Heart left ventricle (tissue), 16 donors: ENCODE measurements around the gene PRKAG2. TPM values are rescaled to one million over a fixed set of nuclear protein-coding genes. Genes with fewer than 3 reads are reported as not detected.

Source experiments
- ATAC-seq, 4 donors: fragments of 200-7000 bp; cut with Tn5 transposase; one replicate each; pipeline ENCODE4 v1.9.1; 2020 to 2022; ENCODE audit warnings: moderate library complexity in 4 of 4, mild to moderate bottlenecking in 3 of 4, moderate number of reproducible peaks in 1 of 4
- DNase-seq, 5 donors: peaks; one replicate each; pipeline ENCODE4 v3.0.0-alpha.2; 2020
- H3K27ac ChIP-seq, 12 donors: fragments of 200-600 bp; sonication (generic) in 4 of 12; one replicate each; pipeline versions ENCODE4 v1.5.0 to v1.8.0; 2016 to 2022; ENCODE audit warnings: mild to moderate bottlenecking in 2 of 12
- H3K27me3 ChIP-seq, 9 donors: fragments of 200-600 bp; sonication (generic) in 2 of 9; one replicate each; pipeline versions ENCODE4 v1.5.1 to v1.8.0; 2016 to 2022; ENCODE audit warnings: mild to moderate bottlenecking in 3 of 9
- H3K36me3 ChIP-seq, 9 donors: fragments of 200-600 bp; sonication (generic) in 2 of 9; one replicate each; pipeline versions ENCODE4 v1.5.0 to v1.8.0; 2018 to 2022; ENCODE audit warnings: mild to moderate bottlenecking in 2 of 9
- H3K4me1 ChIP-seq, 12 donors: fragments of 200-600 bp; sonication (generic) in 4 of 12; one replicate each; pipeline versions ENCODE4 v1.5.0 to v1.8.0; 2016 to 2022; ENCODE audit warnings: mild to moderate bottlenecking in 3 of 12
- H3K4me3 ChIP-seq, 12 donors: fragments of 200-600 bp; sonication (generic) in 4 of 12; one replicate each; pipeline versions ENCODE4 v1.5.0 to v1.8.0; 2017 to 2022; ENCODE audit warnings: mild to moderate bottlenecking in 9 of 12, moderate library complexity in 4 of 12
- H3K9me3 ChIP-seq, 12 donors: fragments of 200-600 bp; sonication (generic) in 4 of 12; one replicate each; pipeline versions ENCODE4 v1.5.0 to v1.8.0; 2016 to 2022; ENCODE audit warnings: mild to moderate bottlenecking in 1 of 12
- POLR2A ChIP-seq, 2 donors: fragments of 450-650 bp; IDR thresholded peaks; one replicate each; pipeline ENCODE4 v1.6.1; 2017; ENCODE audit warnings: antibody characterized with exemption in 2 of 2, mild to moderate bottlenecking in 2 of 2, moderate library complexity in 2 of 2
- WGBS, 4 donors: extraction: QIAGEN DNeasy Blood & Tissue Kit in 2 of 4; methylation state at CpG; one replicate each; pipeline versions ENCODE4 v1.1.5 to v1.1.7; 2013 to 2018; 5-methylcytosine and 5-hydroxymethylcytosine counted together
- intact Hi-C, 10 donors: fragments of 100-400 bp; cut with DNase I; formaldehyde crosslinking; loops; one replicate each; pipeline versions ENCODE4 v1.11.1 to v1.14.2; 2022
- polyA plus RNA-seq, 2 donors: library from polyadenylated mRNA; stranded (reverse); fragments of 200-250 nt; gene quantifications; one replicate each; pipeline ENCODE4 v1.2.3, GENCODE V29; 2013
- total RNA-seq, 9 donors: library from RNA; depleted of rRNA in 2 of 9; stranded (reverse); fragments of >200 nt in 2 of 9; fragmentation: NEBNext Ultra II Directional in 3 of 9; extraction: Animal tissue kit (Norgen Biotek cat#: 25700) in 3 of 9; gene quantifications; one replicate each; pipeline versions ENCODE4 v1.1.0 to v1.2.4, GENCODE V29; 2016 to 2023
- TF ChIP-seq, protein P1 (sequence below), 12 donors: fragments of 200-600 bp; sonication (generic) in 4 of 12; IDR thresholded peaks; one replicate each; pipeline versions ENCODE4 v1.5.0 to v1.8.0; 2018 to 2022; ENCODE audit warnings: antibody characterized with exemption in 12 of 12, mild to moderate bottlenecking in 5 of 12
- donor health status: ischemic (EF 13 %, LVEDD 7.1; RV severe dilation, severe dysfunction).
- donor health status: healthy with polysubstance abuse.
- donor health status: DM: no; HTN: yes; CAD: no.
- donor health status: DM: no; HTN: no; CAD: no.
- donor health status: ischemic (EF 25% LVEDD 6.9; RV normal size, moderate dysfunction).
- donor health status: ischemic (EF 25% LVEDD 5.7; RV mildly dilated, moderate dysfunction).
- donor health status: healthy.
- donor health status: DM: yes; HTN: yes; CAD: no.
- donor health status: ischemic (EF 35%, LVEDD 5.7; RV mildly dilated, moderate dysfunction).
- donor health status: nonischemic (EF 11% LVEDD 7.7; RV severe dilation, severe dysfunction).
- donor health status: DM: yes; HTN: yes; CAD: no.
- donor health status: PGD.
- donor health status: ischemic (EF 29% LVEDD 5.4; RV normal size, mild dysfunction).
- donor health status: nonischemic (EF 23%, LVEDD 6.1; RV moderate dilation, normal function).

PRKAG2 gene
- total and polyA plus RNA-seq, 11 donors: 50.2 to 179 (median 108) TPM

DNA sequence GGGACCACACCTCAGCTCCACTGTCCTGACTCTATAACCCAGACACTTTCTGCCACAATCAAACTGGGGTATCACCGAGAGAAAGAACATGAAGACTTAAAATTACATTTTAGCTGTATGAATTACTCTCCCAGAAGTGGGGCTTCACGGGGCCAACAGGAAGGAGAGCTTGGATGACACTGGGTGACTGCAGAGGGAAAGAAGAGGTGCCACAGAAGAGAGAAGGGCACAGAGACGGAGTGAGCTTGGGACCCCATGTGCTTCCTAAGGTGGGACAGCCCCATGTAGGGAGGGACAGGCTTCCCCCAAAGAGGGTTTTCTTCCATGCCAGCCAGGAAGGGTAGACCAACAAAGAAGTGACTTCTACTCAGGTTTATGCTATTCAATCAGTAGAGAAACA lies 195.2 kb downstream of the PRKAG2 start:
- no peak for DNase-seq
- WGBS, 4 donors: 90 to 95% (median 92%) methylated on average over 3 of the region's 3 CpGs
- ATAC-seq: no peak
- no peaks in the 10 kb centered on the region for H3K36me3 ChIP-seq
- H3K4me1 ChIP-seq: peaks cover 0 to 52% (median 22%) of the 10 kb centered on the region in 12 donors
- no peaks in the 10 kb centered on the region for H3K9me3 ChIP-seq
- H3K4me3 ChIP-seq: no peak overlapping the region
- H3K27me3 ChIP-seq: no peaks in the 10 kb centered on the region
- intact Hi-C loops: no loop called here
- peak overlapping the region in 1 of 12 donors; percentile 33 for H3K27ac ChIP-seq
- no peak for TF ChIP-seq POLR2A (IDR thresholded peaks at IDR 0.05)
- TF ChIP-seq, protein P1, sequence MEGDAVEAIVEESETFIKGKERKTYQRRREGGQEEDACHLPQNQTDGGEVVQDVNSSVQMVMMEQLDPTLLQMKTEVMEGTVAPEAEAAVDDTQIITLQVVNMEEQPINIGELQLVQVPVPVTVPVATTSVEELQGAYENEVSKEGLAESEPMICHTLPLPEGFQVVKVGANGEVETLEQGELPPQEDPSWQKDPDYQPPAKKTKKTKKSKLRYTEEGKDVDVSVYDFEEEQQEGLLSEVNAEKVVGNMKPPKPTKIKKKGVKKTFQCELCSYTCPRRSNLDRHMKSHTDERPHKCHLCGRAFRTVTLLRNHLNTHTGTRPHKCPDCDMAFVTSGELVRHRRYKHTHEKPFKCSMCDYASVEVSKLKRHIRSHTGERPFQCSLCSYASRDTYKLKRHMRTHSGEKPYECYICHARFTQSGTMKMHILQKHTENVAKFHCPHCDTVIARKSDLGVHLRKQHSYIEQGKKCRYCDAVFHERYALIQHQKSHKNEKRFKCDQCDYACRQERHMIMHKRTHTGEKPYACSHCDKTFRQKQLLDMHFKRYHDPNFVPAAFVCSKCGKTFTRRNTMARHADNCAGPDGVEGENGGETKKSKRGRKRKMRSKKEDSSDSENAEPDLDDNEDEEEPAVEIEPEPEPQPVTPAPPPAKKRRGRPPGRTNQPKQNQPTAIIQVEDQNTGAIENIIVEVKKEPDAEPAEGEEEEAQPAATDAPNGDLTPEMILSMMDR (IDR thresholded peaks at IDR 0.05): no peak

DNA sequence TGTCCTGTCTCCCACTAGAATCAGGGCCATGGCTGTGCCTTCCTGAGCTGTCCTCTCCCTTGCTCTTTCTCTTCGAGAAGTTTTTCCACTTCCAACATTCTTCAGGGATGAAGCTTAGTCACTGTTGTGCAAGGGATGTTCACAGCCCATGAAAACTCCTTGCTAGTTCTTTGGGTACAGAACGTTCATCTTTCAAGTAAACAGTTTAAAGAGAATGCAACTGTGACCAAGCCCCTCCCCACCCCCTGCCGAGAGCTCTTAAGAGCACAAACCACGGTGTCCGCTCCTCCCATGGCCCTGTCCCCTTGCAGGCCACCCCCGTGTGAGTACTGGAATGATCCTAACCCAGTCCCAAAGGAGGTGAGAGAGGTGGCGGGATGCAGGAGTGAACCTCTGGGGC lies 196.1 kb downstream of the PRKAG2 start:
- H3K4me3 ChIP-seq: no peak overlapping the region
- no peaks in the 10 kb centered on the region for H3K36me3 ChIP-seq
- WGBS, 4 donors: 77 to 89% (median 81%) methylated on average over 7 of the region's 7 CpGs
- DNase-seq (no peak), ATAC-seq (no peak)
- no peaks in the 10 kb centered on the region for H3K27me3 ChIP-seq
- no peaks in the 10 kb centered on the region for H3K9me3 ChIP-seq
- peak overlapping the region in 2 of 12 donors; percentile 51 to 75 for H3K27ac ChIP-seq
- intact Hi-C loops: no loop called here
- no peak for TF ChIP-seq POLR2A (IDR thresholded peaks at IDR 0.05)
- TF ChIP-seq, protein P1 (IDR thresholded peaks at IDR 0.05): no peak
- H3K4me1 ChIP-seq: peaks cover 0 to 49% (median 17%) of the 10 kb centered on the region in 12 donors

DNA sequence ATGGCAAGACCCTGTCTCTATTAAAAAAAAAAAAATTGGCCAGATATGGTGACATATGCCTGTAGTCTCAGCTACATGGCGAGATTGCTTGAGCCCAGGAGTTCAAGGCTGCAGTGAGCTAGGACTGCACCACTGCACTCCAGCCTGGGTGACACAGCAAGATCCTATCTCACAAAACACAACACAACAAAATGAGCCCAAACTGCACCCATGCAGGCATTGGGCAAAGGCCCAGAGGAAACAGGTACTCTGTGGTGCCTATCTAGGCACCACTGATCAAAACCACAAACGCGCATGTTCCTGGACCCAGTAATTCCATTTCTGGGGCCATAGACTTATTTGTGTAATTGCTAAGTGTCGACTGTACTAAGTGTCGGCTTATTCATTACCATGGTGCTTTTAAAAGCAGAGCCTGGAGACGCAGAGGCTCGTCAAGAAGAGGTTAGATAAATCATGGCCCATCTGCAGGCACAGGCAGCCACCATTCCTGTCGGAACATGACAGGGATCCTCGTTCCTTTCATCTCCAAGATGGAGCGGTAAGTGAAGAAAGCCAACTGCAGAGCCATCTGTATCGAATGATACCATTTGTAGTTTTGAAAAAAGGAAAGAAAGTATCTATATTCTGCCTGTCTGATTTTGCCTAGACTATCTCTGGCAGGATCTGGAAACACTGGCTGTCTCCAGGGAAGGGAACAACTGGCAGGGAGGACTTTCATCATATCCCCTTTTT lies 196.9 kb downstream of the PRKAG2 start:
- no peak overlapping the region for H3K4me3 ChIP-seq
- 77 to 87% (median 82%) methylated on average over 11 of the region's 11 CpGs for WGBS, 4 donors
- no peak for TF ChIP-seq POLR2A (IDR thresholded peaks at IDR 0.05)
- TF ChIP-seq, protein P1 (IDR thresholded peaks at IDR 0.05): no peak
- H3K9me3 ChIP-seq: no peaks in the 10 kb centered on the region
- intact Hi-C loops: no loop called here
- DNase-seq: no peak
- peak overlapping the region in 3 of 12 donors; percentile 51 to 75 (median 66) for H3K27ac ChIP-seq
- no peaks in the 10 kb centered on the region for H3K27me3 ChIP-seq
- peaks cover 0 to 2% (median 0%) of the 10 kb centered on the region in 9 donors for H3K36me3 ChIP-seq
- H3K4me1 ChIP-seq: peaks cover 0 to 48% (median 17%) of the 10 kb centered on the region in 12 donors
- ATAC-seq: no peak

DNA sequence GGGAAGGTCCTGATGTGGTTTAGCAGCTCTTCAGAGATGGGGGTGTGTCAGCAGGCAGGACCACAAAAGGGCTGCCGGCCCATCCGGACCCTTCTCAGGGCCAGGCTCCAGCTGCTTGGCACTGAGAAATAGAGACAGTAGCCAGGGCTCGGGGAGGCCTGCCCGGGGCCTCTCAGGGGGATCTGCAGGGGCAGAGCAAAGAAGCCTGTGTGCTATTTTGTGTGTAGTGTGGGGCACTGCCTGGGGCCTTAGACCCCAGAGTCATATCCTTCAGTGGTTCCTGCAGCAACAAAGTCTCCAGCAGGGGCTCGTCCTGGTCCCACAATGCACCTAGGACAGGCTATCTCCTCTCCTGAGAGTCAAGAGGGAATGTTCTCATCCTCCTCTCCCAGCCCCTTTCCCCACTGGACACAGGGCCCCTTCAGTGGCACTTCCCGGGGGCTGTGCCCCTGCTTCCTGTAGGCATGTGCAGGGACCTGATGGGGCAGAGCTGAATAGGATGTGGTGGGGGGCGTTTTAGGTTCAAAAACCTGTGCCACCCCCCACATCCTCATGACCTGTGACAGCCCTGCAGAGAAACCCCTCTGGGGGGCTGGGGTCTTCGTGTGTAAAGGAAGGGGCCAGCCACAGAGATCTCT lies 197.7 kb downstream of the PRKAG2 start:
- DNase-seq (no peak), ATAC-seq (peak; percentile 3 to 29 (median 16))
- WGBS, 4 donors: 31 to 43% (median 41%) methylated on average over 5 to 8 of the region's 8 CpGs
- no peak for TF ChIP-seq POLR2A (IDR thresholded peaks at IDR 0.05)
- TF ChIP-seq, protein P1 (IDR thresholded peaks at IDR 0.05): no peak
- Histone ChIP-seq H3K9me3 (no peaks in the 10 kb centered on the region), H3K4me1 (peaks cover 0 to 48% (median 17%) of the 10 kb centered on the region in 12 donors), H3K27ac (peak overlapping the region in 9 of 12 donors; percentile 4 to 75 (median 67)), H3K4me3 (no peak overlapping the region), H3K27me3 (no peaks in the 10 kb centered on the region), H3K36me3 (peaks cover 0 to 10% (median 0%) of the 10 kb centered on the region in 9 donors)
- intact Hi-C loops: no loop called here
